B cell (primary cell): ENCODE results near the gene C15orf40.

Experiments used
- EZH2 ChIP-seq: IDR thresholded peaks from 2 replicates; pipeline ENCODE4 v1.6.1; 2012; ENCODE audit warnings: borderline replicate concordance, low read depth, mild to moderate bottlenecking, moderate library complexity, low read length; ENCODE audit not compliant: insufficient read depth, poor library complexity, severe bottlenecking
- TF ChIP-seq, protein P1 (sequence below): fragments of 200-600 bp; IDR thresholded peaks from one replicate; pipeline ENCODE4 v1.8.0; 2022; ENCODE audit warnings: antibody characterized with exemption, mild to moderate bottlenecking

- TF ChIP-seq, protein P1, sequence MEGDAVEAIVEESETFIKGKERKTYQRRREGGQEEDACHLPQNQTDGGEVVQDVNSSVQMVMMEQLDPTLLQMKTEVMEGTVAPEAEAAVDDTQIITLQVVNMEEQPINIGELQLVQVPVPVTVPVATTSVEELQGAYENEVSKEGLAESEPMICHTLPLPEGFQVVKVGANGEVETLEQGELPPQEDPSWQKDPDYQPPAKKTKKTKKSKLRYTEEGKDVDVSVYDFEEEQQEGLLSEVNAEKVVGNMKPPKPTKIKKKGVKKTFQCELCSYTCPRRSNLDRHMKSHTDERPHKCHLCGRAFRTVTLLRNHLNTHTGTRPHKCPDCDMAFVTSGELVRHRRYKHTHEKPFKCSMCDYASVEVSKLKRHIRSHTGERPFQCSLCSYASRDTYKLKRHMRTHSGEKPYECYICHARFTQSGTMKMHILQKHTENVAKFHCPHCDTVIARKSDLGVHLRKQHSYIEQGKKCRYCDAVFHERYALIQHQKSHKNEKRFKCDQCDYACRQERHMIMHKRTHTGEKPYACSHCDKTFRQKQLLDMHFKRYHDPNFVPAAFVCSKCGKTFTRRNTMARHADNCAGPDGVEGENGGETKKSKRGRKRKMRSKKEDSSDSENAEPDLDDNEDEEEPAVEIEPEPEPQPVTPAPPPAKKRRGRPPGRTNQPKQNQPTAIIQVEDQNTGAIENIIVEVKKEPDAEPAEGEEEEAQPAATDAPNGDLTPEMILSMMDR, result no peak
- TF ChIP-seq EZH2, result no peak
Measured at GRCh38 chr15:82959423-82959822, 52.0 kb downstream of the C15orf40 start.
